Frontal cortex (tissue), 4 donors: Measurements from ENCODE around the gene RASA3. TPM values are rescaled to one million over a fixed set of nuclear protein-coding genes. Genes with fewer than 3 reads are reported as not detected.
A peak's percentile ranks its signal among the peaks of the same experiment; 100 is the strongest.
"Not testable (repeated sequence)": the region's sequence is repeated elsewhere in the genome, so short reads cannot be mapped to it uniquely, and the experiment has no call there.

ENCODE experiments used
- DNase-seq, 2 donors: peaks; one replicate each; pipeline ENCODE4 v3.0.0; 2012; ENCODE audit warnings: low spot score in 2 of 2
- FAIRE-seq: peaks from 2 replicates; lab custom pipeline; 2012; peaks lifted over from hg19 to GRCh38; lab: Jason Lieb, UNC
- total RNA-seq: library from RNA; depleted of rRNA; stranded (reverse); fragments of >200 nt; gene quantifications from one replicate; pipeline ENCODE4 v1.2.3, GENCODE V29; 2014
- donor health status: control.
- donor health status: control.
- donor health status: control.

The RASA3 gene
- total RNA-seq, 1 donor from 2014 or later, result 12.6 TPM

DNA sequence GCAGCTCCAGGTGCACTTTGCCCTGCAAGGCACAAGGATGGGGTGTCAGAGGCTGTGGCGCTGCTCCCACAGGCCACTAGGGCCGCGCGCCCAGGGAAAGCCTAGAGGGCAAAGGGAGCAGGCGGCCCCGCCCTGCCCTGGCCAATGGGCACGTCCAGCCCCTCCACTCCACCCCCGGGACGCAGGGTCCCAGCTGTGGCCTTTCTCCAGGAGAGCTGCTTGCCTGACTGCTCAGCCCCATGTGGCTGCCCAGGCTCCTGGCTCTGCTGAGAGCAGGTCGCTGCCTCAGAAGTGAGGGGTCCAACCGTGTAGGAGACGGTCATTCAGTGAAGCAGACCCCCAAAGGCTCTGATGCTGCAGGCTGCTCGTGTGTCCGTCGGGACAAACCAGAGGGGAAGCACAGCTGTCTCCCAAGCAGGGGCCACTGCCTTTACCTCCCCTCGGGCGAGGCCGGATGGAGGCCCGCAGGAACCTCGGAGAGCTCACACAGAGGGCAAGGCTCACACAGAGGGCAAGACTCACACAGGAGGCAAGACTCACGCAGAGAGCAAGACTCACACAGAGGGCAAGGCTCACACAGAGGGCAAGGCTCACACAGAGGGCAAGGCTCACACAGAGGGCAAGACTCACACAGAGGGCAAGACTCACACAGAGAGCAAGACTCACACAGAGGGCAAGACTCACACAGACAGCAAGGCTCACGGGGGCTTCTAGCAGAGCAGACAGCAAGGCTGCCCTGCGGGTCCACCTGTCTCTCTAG, 102.4 kb downstream of the RASA3 start:
- DNase-seq, result no peak
- no peak for FAIRE-seq

GRCh38 chr13:114027826-114028225, 104.6 kb downstream of the RASA3 start:
- no peak for FAIRE-seq

GRCh38 chr13:114027046-114027715, 105.2 kb downstream of the RASA3 start:
- FAIRE-seq (no peak), DNase-seq (no peak)

More at GRCh38 chr13:114027826-114028225, 104.6 kb downstream of the RASA3 start:
- DNase-seq, result no peak

DNA sequence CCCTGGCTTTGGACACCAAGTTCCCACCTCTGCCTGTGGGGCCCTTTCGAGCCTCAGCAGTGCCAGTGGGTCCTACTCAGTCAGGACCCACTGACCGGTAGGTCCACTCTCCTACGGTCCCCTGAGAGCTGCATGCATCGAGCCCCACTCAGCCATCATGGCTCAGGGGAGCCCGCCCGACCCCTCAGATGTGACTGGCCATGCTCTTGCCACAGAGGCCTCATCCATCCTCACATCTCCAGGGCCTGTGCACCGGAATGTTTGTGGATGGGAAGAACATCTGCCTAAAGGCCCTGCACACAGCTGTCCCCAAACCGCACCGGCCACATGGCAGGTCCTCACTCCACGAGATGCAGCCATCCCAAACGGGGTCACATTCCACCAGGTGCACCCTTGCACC, 105.9 kb downstream of the RASA3 start:
- no peak for FAIRE-seq

DNA sequence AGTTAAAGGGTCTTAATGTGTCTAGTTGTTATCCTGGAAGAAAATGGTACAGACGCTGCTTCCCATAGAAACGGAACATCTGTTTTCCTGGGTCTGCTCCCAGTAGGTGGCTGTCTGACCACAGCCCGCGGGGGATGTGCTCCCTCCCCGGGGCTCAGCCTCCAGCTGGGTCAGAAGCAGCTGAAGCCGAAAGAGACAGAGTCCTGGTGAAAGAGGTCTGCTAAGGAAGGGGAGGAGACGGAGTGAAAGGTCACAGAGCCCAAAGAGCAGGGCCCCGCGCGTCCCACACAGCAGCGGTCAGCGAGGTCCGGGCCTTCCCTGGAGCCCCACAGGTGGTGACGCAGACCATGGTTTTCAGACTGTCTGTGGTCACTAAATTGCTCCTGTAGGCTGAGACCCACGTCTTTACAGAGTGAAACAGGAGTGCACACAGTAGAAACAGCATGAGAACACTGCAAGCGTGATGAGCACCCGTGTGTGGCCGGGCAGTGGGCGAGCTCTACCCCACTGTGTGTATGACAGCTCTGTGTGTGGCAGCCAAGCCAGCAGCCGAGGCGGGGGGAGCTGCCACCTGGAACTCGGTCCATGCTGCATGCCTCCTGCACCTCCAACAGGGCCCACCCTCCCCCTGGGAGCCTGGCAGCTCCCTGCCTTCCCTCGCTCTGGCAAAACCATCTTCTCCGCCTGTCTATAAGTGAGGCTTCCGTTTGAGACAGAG, 106.5 kb downstream of the RASA3 start:
- peak; percentile 65 to 68 for DNase-seq
- FAIRE-seq, result no peak

More for the DNA sequence above, 105.9 kb downstream of the RASA3 start:
- no peak for DNase-seq

DNA sequence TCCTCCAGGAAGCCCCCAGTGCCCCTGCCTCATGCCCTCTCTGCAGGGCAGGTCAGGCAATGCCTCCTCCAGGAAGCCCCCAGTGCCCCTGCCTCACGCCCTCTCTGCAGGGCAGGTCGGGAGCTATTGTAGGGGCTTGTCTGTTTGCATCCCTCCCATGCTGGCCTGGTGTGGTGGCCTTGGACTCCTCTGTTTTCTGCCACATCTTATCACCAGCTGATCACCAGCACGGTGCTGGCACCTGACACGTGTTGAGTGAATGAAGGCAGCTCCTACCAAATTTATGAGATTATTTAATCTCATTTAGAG, 107.1 kb downstream of the RASA3 start:
- DNase-seq, result no peak
- no peak for FAIRE-seq

DNA sequence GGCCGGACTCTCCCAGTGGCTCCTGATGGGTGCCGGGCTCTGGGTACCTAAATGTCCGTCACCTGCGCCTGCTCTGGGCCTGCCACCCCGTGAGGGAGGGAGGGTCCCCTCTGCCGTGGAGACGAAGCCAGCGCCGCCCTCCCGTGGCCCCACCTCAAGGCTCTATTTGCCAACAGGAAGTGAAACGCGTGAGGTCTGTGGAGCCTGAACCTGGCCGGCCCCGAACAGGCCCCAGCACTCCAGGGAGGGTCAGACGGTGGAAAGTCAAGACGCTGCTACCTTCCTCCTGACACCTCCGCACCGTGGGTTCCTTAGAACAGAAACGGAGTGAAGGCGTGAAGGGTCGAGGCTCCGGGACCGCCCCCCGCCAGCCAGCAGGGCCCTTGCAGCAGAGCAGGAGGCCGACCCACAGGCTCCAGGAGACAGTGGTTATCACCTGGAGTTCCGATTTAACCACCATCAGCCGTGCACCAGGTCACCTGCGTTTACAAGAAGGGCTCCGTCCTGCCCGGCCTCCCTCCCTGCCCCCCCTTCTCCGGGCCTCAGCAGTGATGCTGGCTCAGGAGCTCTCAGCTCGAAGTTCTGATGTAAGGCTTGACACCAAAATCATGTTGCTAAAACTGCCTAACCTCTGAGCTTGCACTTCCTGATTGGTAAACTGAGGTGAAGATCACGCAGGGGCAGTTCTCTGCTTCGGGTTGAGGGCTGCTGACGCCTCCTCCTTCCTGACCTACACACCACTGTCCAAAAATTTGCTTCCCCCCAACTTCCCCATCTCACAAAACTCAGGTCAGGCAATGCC, 107.6 kb downstream of the RASA3 start:
- FAIRE-seq, result no peak
- DNase-seq, result no peak

- DNase-seq, result no peak
- FAIRE-seq, result no peak
These were observed 108.5 kb downstream of the RASA3 start for GRCh38 chr13:114023716-114024602.

- DNase-seq (no peak), FAIRE-seq (no peak)
These were observed 109.5 kb downstream of the RASA3 start for GRCh38 chr13:114022876-114023275.

- DNase-seq, result no peak
- FAIRE-seq, result no peak
These were observed 110.1 kb downstream of the RASA3 start for GRCh38 chr13:114022309-114022669.

DNA sequence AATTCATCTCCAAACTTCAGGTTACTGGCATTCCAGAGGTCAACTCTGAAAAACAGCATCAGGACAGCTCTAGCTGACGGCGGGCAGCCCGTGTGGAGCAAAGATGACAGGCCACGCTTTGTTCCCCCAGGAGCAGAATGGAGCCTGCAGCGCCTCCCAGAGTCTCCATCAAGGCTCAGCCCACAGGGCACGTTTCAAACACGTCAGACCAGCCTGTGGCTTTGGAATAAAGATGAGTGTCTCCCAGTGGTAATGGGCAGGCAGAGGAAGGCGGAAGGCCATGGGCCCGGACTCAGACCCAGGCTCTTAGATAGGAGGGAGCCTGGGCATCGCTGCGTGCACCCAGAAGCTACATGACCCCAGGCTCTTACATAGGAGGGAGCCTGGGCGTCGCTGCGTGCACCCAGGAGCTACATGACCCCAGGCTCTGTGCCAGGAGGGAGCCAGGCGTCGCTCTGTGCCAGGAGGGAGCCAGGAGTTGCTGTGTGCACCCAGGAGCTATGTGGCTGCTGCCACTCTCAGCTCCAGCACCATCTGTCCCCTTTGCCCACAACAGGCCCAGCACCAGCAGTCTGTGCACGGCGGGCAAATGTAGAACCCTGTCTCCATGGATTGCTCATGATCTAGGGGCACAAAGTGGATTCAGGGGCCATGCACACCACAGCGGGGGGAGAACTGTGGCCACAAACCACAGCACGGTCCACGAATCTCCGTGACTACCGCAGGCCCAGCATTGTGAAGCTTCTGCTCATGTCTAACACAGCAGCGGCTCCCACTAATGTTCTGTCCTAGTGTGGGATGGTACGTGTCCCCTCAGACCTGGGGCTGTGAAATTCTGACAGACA, 110.7 kb downstream of the RASA3 start:
- no peak for FAIRE-seq
- no peak for DNase-seq

DNA sequence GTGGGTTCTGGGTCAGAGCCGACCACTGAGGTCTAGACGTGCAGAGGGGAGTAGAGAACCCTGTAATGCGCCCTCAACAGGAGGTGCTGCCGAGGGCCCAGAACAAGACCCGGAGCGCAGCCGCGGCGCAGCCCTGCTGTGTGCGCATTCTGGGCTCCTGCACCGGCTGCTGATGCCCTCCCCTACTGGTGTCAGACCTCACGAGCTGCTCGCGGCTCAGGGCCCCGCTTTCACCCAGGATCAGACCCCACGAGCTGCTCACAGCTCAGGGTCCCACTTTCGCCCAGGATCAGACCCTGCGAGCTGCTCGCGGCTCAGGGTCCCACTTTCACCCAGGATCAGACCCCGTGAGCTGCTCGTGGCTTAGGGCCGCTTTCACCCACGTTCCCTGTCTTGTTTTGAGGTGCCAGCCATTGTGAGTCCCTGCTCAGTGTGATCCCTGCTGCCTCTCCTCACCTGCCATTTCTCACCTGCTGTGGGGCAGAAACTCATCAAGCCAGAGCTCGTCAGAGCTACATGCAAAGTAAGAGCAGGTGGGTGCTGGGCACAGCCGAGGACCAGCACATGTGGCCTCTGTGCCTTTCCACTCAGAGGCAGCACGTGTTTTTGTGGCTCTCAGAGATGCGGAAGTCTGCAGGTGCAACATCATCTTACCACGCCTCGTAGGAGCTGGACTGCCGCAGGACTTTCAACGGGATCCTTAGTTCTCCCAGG, 111.5 kb downstream of the RASA3 start:
- DNase-seq (no peak), FAIRE-seq (no peak)

DNA sequence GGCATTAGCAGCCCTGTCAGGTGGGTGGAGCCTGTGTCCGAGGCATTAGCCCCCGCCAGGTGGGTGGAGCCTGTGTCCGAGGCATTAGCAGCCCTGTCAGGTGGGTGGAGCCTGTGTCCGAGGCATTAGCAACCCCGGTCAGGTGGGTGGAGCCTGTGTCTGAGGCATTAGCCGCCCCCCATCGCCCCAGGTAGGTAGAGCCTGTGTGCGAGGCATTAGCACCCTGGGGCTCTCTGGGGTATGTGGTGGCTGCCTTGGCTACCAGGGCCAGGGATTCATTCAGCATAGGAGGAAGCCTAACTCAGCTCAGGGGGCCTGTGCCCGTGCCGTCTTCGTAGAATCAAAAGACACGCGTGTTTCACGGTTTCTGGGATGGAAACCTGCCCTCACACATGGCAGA, 112.3 kb downstream of the RASA3 start:
- DNase-seq, FAIRE-seq: not testable (repeated sequence)

GRCh38 chr13:114019367-114019766, 113.1 kb downstream of the RASA3 start:
- FAIRE-seq (no peak), DNase-seq (peak in 1 of 2 donors; percentile 59)

- FAIRE-seq, result no peak
- DNase-seq, result no peak
These were observed 113.9 kb downstream of the RASA3 start for GRCh38 chr13:114018461-114019055.

DNA sequence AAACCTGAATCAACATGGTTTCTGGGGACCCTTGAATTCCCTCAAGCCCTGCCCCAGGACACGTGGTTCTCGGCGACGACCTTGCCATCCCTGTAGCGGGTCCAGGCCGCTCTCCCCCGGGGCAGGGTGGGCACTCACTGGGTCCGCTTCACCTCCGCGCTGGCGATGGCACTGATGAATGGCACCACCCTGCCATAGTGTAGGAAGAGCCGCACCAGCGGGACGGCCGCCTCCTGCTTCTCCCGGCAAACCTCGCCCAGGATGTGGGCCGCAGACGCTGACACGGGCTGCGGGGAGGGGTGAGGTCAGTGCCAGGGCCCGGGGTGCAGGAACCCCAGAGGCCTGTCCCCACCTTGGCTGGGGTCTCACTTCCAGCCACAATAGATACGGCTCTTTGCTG, 114.5 kb downstream of the RASA3 start:
- no peak for FAIRE-seq
- no peak for DNase-seq

GRCh38 chr13:114017028-114017630, 115.3 kb downstream of the RASA3 start:
- FAIRE-seq, result no peak
- DNase-seq, result no peak
